Skeletal muscle satellite cell (primary cell): ENCODE measurements around the gene SVEP1. TPM values are rescaled to one million over a fixed set of nuclear protein-coding genes. Genes with fewer than 3 reads are reported as not detected.

Experiments used
- H3K27me3 ChIP-seq: 2 replicates; pipeline ENCODE4 v1.7.0; 2013; ENCODE audit warnings: low read length; ENCODE audit not compliant: control insufficient read depth, insufficient read depth
- H3K36me3 ChIP-seq: 2 replicates; pipeline ENCODE4 v1.7.0; 2013; ENCODE audit warnings: mild to moderate bottlenecking, control low read depth, low read length; ENCODE audit not compliant: insufficient read depth
- H3K4me1 ChIP-seq: 2 replicates; pipeline ENCODE4 v1.7.0; 2013; ENCODE audit warnings: low read length; ENCODE audit not compliant: control insufficient read depth, insufficient read depth
- H3K4me2 ChIP-seq: 2 replicates; pipeline ENCODE4 v1.7.0; 2013; ENCODE audit warnings: mild to moderate bottlenecking, low read length
- H3K4me3 ChIP-seq: 2 replicates; pipeline ENCODE4 v1.7.0; 2013; ENCODE audit warnings: low read length
- H3K9ac ChIP-seq: 2 replicates; pipeline ENCODE4 v1.7.0; 2013; ENCODE audit warnings: mild to moderate bottlenecking, low read depth, low read length, moderate library complexity
- H3K9me3 ChIP-seq: replicated peaks from 2 replicates; pipeline ENCODE4 v1.7.0; 2013; ENCODE audit warnings: mild to moderate bottlenecking, control low read depth, low read length
- small RNA-seq: library from RNA; depleted of rRNA; stranded (forward); fragments of <200 nt; gene quantifications from one replicate; pipeline ENCODE3, GENCODE V24; 2012

Gene SVEP1

DNA sequence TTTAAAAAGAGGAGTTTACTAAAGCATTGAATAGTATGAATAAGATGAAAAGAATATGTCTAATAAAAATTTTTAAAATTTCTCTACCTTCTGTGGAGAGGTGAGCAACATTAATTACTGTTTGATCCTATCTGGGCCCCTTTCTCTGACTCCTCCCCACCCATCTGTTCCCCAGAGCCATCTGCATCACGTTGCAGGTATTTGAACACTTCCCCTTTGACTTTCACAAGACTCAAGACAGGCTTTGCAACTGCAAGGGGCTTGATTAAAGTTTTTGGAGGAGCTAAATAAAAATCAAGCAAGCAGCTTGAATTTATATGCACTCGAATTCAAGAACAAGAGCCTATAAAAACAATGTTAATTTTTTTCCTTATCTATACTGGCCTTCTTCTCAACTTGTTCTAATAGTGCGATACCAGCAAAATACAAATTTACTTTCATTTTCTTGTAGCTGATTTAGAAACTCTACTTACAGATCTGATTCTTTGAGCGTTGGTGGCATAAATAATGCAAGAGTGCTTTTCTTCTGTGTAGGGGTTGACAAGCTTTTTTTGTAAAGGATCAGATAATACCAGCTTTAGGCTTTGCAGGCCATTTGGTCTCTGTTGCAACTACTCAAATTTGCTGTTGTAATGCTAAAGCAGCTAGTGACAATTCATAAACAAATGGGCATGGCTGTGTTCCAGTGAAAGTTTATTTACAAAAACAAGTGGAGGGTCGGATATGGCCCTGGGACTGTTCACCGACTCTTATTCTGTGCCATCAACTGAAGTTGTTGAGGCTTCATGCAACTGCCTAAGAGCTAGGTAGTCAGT is 263.1 kb downstream of the SVEP1 start:
- no peaks in the 10 kb centered on the region for H3K36me3 ChIP-seq
- H3K4me2 ChIP-seq = no peak overlapping the region
- H3K9ac ChIP-seq = no peak overlapping the region
- H3K27me3 ChIP-seq = peaks cover 4% of the 10 kb centered on the region
- H3K9me3 ChIP-seq = no peaks in the 10 kb centered on the region
- no peak overlapping the region for H3K4me3 ChIP-seq
- H3K4me1 ChIP-seq = no peaks in the 10 kb centered on the region

Small RNA genes lying within 50 kb of the gene (small RNA-seq; reads per million reads assigned to genes)
- not detected for gene RNU6-1039P
